H9 (cell line): ENCODE data around the gene CBFA2T2. TPM values are rescaled to one million over a fixed set of nuclear protein-coding genes. Genes with fewer than 3 reads are reported as not detected.

Experiments used
- DNase-seq: peaks from one replicate; pipeline ENCODE4 v3.0.0-alpha.2; 2017
- H2AFZ ChIP-seq: one replicate; pipeline ENCODE4 v1.6.1; 2013; ENCODE audit warnings: mild to moderate bottlenecking, low read length, control low read depth, moderate library complexity
- H2AK5ac ChIP-seq: 2 replicates; pipeline ENCODE4 v1.6.1; 2013; ENCODE audit warnings: low read length, control low read depth, mixed read lengths; ENCODE audit not compliant: insufficient read length
- H2BK120ac ChIP-seq: one replicate; pipeline ENCODE4 v1.6.1; 2013; ENCODE audit warnings: low read depth, mild to moderate bottlenecking, low read length, control low read depth, inconsistent platforms; ENCODE audit not compliant: poor library complexity, severe bottlenecking
- H2BK12ac ChIP-seq: 2 replicates; pipeline ENCODE4 v1.6.1; 2013; ENCODE audit warnings: low read length, control low read depth, mixed read lengths, low read depth; ENCODE audit not compliant: insufficient read length
- H2BK15ac ChIP-seq: 2 replicates; pipeline ENCODE4 v1.6.1; 2013; ENCODE audit warnings: low read depth, low read length, control low read depth
- H2BK20ac ChIP-seq: one replicate; pipeline ENCODE4 v1.6.1; 2013; ENCODE audit warnings: low read depth, mild to moderate bottlenecking, low read length, control low read depth, inconsistent platforms; ENCODE audit not compliant: poor library complexity, severe bottlenecking
- H2BK5ac ChIP-seq: 2 replicates; pipeline ENCODE4 v1.6.1; 2013; ENCODE audit warnings: low read length, control low read depth, mixed read lengths; ENCODE audit not compliant: insufficient read length
- H3K14ac ChIP-seq: 2 replicates; pipeline ENCODE4 v1.6.1; 2013; ENCODE audit warnings: low read length, control low read depth; ENCODE audit not compliant: insufficient read depth
- H3K18ac ChIP-seq: 2 replicates; pipeline ENCODE4 v1.6.1; 2013; ENCODE audit warnings: low read depth, mild to moderate bottlenecking, mixed read lengths, low read length, control low read depth; ENCODE audit not compliant: insufficient read length
- H3K23ac ChIP-seq: 2 replicates; pipeline ENCODE4 v1.6.1; 2013; ENCODE audit warnings: low read length, control low read depth, mixed read lengths, low read depth; ENCODE audit not compliant: insufficient read length
- H3K23me2 ChIP-seq: 2 replicates; pipeline ENCODE4 v1.6.1; 2013; ENCODE audit warnings: low read depth, mild to moderate bottlenecking, mixed read lengths, low read length, control low read depth; ENCODE audit not compliant: insufficient read length, poor library complexity, severe bottlenecking
- H3K27ac ChIP-seq: 2 replicates; pipeline ENCODE4 v1.5.1; 2013; ENCODE audit warnings: low read length, control low read depth, mixed read lengths, low read depth; ENCODE audit not compliant: insufficient read length
- H3K27me3 ChIP-seq: 2 replicates; pipeline ENCODE4 v1.6.1; 2013; ENCODE audit warnings: low read length, control low read depth, inconsistent platforms; ENCODE audit not compliant: insufficient read depth
- H3K4ac ChIP-seq: 2 replicates; pipeline ENCODE4 v1.6.1; 2013; ENCODE audit warnings: low read depth, mild to moderate bottlenecking, control low read depth, inconsistent platforms, low read length, moderate library complexity
- H3K4me1 ChIP-seq: 2 replicates; pipeline ENCODE4 v1.6.1; 2013; ENCODE audit warnings: low read length, control low read depth, inconsistent platforms; ENCODE audit not compliant: insufficient read depth
- H3K4me2 ChIP-seq: 2 replicates; pipeline ENCODE4 v1.6.1; 2013; ENCODE audit warnings: low read length, control low read depth, mixed read lengths; ENCODE audit not compliant: insufficient read length, insufficient read depth
- H3K56ac ChIP-seq: 2 replicates; pipeline ENCODE4 v1.6.1; 2013; ENCODE audit warnings: low read depth, mild to moderate bottlenecking, mixed read lengths, low read length, control low read depth; ENCODE audit not compliant: insufficient read length
- H3K79me1 ChIP-seq: 2 replicates; pipeline ENCODE4 v1.6.1; 2013; ENCODE audit warnings: low read depth, mild to moderate bottlenecking, moderate library complexity, low read length, control low read depth, inconsistent platforms; ENCODE audit not compliant: insufficient read depth, poor library complexity, severe bottlenecking
- H3K79me2 ChIP-seq: 2 replicates; pipeline ENCODE4 v1.6.1; 2013; ENCODE audit warnings: low read length, control low read depth, inconsistent platforms; ENCODE audit not compliant: insufficient read depth
- H3K9ac ChIP-seq: 2 replicates; pipeline ENCODE4 v1.6.1; 2013; ENCODE audit warnings: low read length, control low read depth, mixed read lengths; ENCODE audit not compliant: insufficient read length; ENCODE audit errors: extremely low read depth
- H3K9me3 ChIP-seq: one replicate; pipeline ENCODE4 v1.6.1; 2013; ENCODE audit warnings: low read depth, low read length, inconsistent platforms; ENCODE audit not compliant: control insufficient read depth
- H3T11ph ChIP-seq: one replicate; pipeline ENCODE4 v1.6.1; 2013; ENCODE audit warnings: mild to moderate bottlenecking, low read length, control low read depth, inconsistent platforms
- H4K20me1 ChIP-seq: one replicate; pipeline ENCODE4 v1.6.1; 2013; ENCODE audit not compliant: control insufficient read depth, insufficient read length, insufficient read depth
- H4K5ac ChIP-seq: 2 replicates; pipeline ENCODE4 v1.6.1; 2013; ENCODE audit warnings: low read depth, mild to moderate bottlenecking, mixed read lengths, low read length, control low read depth; ENCODE audit not compliant: insufficient read length
- H4K8ac ChIP-seq: replicated peaks from 2 replicates; pipeline ENCODE4 v1.6.1; 2013; ENCODE audit warnings: low read length, control low read depth, mixed read lengths, low read depth; ENCODE audit not compliant: insufficient read length
- H4K91ac ChIP-seq: 2 replicates; pipeline ENCODE4 v1.6.1; 2013; ENCODE audit warnings: low read depth, mild to moderate bottlenecking, moderate library complexity, mixed read lengths, low read length, control low read depth; ENCODE audit not compliant: insufficient read length
- H3K27ac Mint-ChIP-seq, 3 experiments: 2 replicates in 2 of 3; 3 replicates in 1 of 3; pipeline ENCODE4 v1.8.0; 2020 to 2021; ENCODE audit warnings: mixed read lengths in 3 of 3, mild to moderate bottlenecking in 1 of 3, moderate library complexity in 1 of 3
- H3K27me3 Mint-ChIP-seq: 2 replicates; pipeline ENCODE4 v1.8.0; 2021; ENCODE audit warnings: low read depth, mild to moderate bottlenecking, moderate library complexity, mixed read lengths
- H3K36me3 Mint-ChIP-seq, 3 experiments: 2 replicates in 2 of 3; 3 replicates in 1 of 3; pipeline ENCODE4 v1.8.0; 2020 to 2021; ENCODE audit warnings: low read depth in 3 of 3, mixed read lengths in 3 of 3; ENCODE audit not compliant: insufficient read depth in 1 of 3
- H3K4me1 Mint-ChIP-seq, 2 experiments: 2 replicates each; pipeline ENCODE4 v1.8.0; 2020; ENCODE audit warnings: mixed read lengths in 2 of 2
- H3K4me3 Mint-ChIP-seq, 2 experiments: 2 replicates in 1 of 2; 3 replicates in 1 of 2; pipeline ENCODE4 v1.8.0; 2020 to 2021; ENCODE audit warnings: mild to moderate bottlenecking in 2 of 2, mixed read lengths in 2 of 2, moderate library complexity in 1 of 2
- H3K9me3 Mint-ChIP-seq, 2 experiments: 2 replicates in 1 of 2; 3 replicates in 1 of 2; pipeline ENCODE4 v1.8.0; 2020; ENCODE audit warnings: mild to moderate bottlenecking in 2 of 2, mixed read lengths in 2 of 2, moderate library complexity in 1 of 2
- CTCF ChIP-seq: fragments of 200-600 bp; sonication (generic); conservative IDR thresholded peaks from 3 replicates; pipeline ENCODE4 v1.8.0; 2021; ENCODE audit warnings: antibody characterized with exemption, mild to moderate bottlenecking
- WGBS: extraction: QIAGEN DNeasy Blood & Tissue Kit; methylation state at CpG from one replicate; pipeline ENCODE4 v1.1.7; 2013; ENCODE audit warnings: missing lambda C conversion rate, low lambda C conversion rate, mixed read lengths; ENCODE audit not compliant: insufficient read length; ENCODE audit errors: extremely low coverage; 5-methylcytosine and 5-hydroxymethylcytosine counted together
- total RNA-seq: library from RNA; stranded (reverse); gene quantifications from 2 replicates; pipeline ENCODE4 v1.2.1, GENCODE V29; 2021

CBFA2T2 gene
- total RNA-seq, 1 experiment from 2014 or later = 11.2 TPM

GRCh38 chr20:33658929-33659328 lies 169.0 kb downstream of the CBFA2T2 start:
- no peak for TF ChIP-seq CTCF
- no CpG with 5 or more reads among the region's 4 CpGs for WGBS

More at GRCh38 chr20:33658929-33659328, 169.0 kb downstream of the CBFA2T2 start:
- H4K8ac ChIP-seq = no peak overlapping the region
- H3K9me3 Mint-ChIP-seq = no peaks in the 10 kb centered on the region; a peak in 1 of 5 replicates
- H3K27me3 ChIP-seq = no peaks in the 10 kb centered on the region
- H2BK15ac ChIP-seq = no peak overlapping the region
- no peak overlapping the region for H2BK12ac ChIP-seq
- no peaks in the 10 kb centered on the region for H3K79me1 ChIP-seq
- no peak overlapping the region for H3K18ac ChIP-seq
- H3K9ac ChIP-seq = no peak overlapping the region
- no peaks in the 10 kb centered on the region for H4K20me1 ChIP-seq
- no peak overlapping the region for H3K4ac ChIP-seq
- H4K5ac ChIP-seq = no peak overlapping the region
- no peaks in the 10 kb centered on the region for H3K27me3 Mint-ChIP-seq
- no peak overlapping the region for H2BK5ac ChIP-seq
- H3K4me1 ChIP-seq = no peaks in the 10 kb centered on the region
- no peak overlapping the region for H2BK120ac ChIP-seq
- no peak overlapping the region for H2BK20ac ChIP-seq
- peaks cover 19 to 21% of the 10 kb centered on the region in 2 experiments for H3K4me1 Mint-ChIP-seq
- peak overlapping the region in 1 of 3 experiments; percentile 53; a peak in 1 of 7 replicates for H3K27ac Mint-ChIP-seq
- H3K9me3 ChIP-seq = no peaks in the 10 kb centered on the region
- no peak overlapping the region for H2AK5ac ChIP-seq
- H3K23ac ChIP-seq = no peak overlapping the region
- no peak overlapping the region for H3T11ph ChIP-seq
- H3K56ac ChIP-seq = no peak overlapping the region
- H4K91ac ChIP-seq = no peak overlapping the region
- H3K4me2 ChIP-seq = no peak overlapping the region
- no peak overlapping the region for H3K14ac ChIP-seq
- peaks cover 9% of the 10 kb centered on the region for H3K23me2 ChIP-seq
- peaks cover 0 to 43% (median 4%) of the 10 kb centered on the region in 3 experiments; a peak in 6 of 7 replicates for H3K36me3 Mint-ChIP-seq
- no peak overlapping the region for H3K27ac ChIP-seq
- no peaks in the 10 kb centered on the region for H3K79me2 ChIP-seq
- no peak overlapping the region for H3K4me3 Mint-ChIP-seq
- DNase-seq = no peak
- H2AFZ ChIP-seq = no peak overlapping the region
